GM21619 (cell line): ENCODE data around the gene KDM3B.
"Not testable (repeated sequence)": the region's sequence is repeated elsewhere in the genome, so short reads cannot be mapped to it uniquely, and the experiment has no call there.

Experiments
- ATAC-seq: cut with Tn5 transposase; IDR thresholded peaks from one replicate; pipeline ENCODE4 v1.9.1; 2021; ENCODE audit not compliant: unreplicated experiment

KDM3B gene

GRCh38 chr5:138466900-138467710 lies 114.6 kb downstream of the KDM3B start:
- no peak for ATAC-seq

DNA sequence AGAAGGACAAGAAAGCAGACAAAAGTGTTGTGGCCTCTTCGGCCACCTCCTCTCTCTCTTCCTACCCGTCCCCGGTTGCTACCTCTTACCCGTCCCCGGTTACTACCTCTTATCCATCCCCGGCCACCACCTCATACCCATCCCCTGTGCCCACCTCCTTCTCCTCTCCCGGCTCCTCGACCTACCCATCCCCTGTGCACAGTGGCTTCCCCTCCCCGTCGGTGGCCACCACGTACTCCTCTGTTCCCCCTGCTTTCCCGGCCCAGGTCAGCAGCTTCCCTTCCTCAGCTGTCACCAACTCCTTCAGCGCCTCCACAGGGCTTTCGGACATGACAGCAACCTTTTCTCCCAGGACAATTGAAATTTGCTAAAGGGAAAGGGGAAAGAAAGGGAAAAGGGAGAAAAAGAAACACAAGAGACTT lies 115.2 kb downstream of the KDM3B start:
- ATAC-seq: no peak

- ATAC-seq: no peak
These were observed 115.9 kb downstream of the KDM3B start for GRCh38 chr5:138468133-138468965.

- no peak for ATAC-seq
These were observed 116.6 kb downstream of the KDM3B start for GRCh38 chr5:138468966-138469539.

DNA sequence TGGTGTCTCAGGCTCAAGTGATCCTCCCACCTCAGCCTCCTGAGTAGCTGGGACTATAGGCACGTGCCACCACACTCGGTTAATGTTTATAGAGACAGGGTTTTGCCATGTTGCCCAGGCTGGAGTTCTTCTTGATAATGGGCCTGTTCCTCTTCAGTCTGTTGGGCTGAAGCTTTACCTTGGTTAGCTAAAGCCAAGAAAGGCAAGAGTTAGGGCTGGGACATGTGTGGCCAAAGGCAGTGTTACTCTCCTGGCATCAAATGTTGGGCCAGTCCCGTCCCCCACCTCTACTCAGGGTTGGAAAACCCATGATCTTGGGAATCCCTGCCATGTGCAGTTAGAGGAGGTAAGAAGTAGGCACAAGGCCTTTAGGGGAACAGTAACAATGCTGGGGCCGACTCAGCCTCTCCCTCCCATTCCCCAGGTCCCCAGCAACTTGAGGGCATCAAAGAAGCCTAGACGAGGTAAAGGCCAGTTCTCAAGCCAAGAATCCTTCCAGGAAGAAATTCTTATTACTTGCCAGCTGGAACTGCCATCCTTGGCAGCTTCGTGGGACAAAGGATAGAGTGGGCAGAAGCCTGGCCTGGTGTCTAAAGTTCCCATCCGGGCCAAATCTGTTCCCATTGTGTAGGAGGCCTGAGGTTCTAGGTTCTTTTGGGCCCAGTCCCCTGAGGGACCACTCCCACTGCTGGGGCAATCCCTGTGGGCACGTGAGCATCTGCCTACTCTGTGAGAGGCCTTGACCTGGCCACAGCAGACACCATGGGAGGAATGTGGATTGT lies 117.2 kb downstream of the KDM3B start:
- no peak for ATAC-seq

DNA sequence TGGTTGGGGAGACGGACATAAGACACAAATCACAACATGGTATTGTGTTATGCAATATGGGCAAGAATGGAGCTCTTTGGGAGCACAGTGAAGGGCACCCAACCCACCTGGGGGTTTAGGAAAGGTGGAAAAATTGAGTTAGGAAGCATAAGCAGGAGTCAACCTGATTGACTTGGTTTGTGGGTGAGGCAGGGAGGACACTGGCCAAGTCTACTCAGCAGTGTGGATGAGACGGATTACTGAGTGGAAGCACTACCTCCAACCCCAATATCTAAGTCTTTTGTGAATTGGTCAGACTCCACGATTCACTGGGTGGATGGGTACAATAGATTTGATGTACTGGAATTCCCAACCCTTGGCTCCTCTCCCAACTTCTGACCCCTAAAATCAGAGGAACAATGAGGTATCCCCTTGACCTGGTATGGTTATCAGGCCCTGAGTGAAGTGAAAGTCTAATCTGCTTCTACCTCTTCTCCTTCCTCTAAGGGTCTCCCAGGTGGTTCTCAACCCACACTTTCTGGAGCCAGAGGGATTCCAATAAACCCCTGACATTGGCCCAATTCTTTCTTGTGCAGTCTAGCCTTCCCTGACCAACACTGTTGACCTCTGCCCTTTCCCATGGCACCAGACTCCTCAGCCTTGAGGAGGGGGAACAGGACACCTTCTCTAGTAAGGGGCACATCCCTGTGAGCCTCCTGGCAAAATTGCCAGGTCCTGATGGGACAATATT lies 118.0 kb downstream of the KDM3B start:
- ATAC-seq: no peak

DNA sequence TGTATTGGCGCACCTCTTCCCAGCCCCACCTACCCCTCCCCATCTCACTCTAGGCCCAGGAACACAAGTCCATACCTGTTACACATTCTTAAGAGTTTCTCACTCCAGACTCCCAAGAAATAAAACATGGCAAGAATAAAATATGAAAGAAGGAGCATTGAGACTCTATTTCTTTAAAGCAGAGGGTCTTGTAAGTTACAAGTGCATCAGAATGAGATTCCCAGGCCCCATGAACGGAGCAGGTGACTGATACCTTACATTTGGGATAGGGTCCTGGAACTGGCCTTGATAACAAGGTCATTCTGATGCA lies 118.5 kb downstream of the KDM3B start:
- no peak for ATAC-seq

DNA sequence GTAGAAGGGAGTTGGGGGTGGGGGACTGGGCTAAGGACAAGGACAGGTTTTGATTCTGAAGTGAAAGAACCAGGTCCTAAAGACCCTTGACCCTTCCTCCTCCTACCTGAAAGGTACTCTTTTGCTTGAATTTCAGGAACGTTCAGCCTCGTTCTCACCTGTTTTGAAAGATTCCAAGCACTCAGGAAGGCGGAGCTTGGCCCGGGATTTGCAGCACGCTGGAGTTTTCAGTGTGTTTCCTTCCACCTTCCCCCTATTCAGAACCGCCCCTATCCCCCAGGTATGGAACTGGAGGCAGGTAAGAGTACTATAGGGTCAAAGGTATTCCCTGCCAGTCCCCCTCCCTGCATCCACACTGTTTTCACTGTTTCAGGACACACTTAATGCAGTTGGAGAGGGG lies 119.9 kb downstream of the KDM3B start:
- ATAC-seq: no peak

DNA sequence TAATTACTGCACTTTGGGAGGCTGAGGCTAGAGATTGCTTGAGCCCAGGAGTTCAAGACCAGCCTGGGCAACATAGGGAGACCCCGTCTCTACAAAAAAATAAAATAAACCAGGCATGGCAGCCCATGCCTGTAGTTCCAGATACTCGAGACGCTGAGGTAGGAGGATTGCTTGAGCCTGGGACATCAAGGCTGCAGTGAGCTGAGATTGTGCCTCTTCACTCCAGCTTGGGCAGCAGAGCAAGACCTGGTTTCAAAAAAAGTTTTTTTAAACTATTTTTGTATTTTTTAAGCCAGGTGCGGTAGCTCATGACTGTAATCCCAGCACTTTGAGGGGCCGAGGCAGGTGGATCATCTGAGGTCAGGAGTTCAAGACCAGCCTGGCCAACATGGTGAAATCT lies 120.7 kb downstream of the KDM3B start:
- not testable (repeated sequence) for ATAC-seq

- no peak for ATAC-seq
These were observed 124.4 kb downstream of the KDM3B start for GRCh38 chr5:138476918-138477317.

- ATAC-seq: no peak
These were observed 130.2 kb downstream of the KDM3B start for GRCh38 chr5:138482638-138483037.
